Measurements from ENCODE around the gene MYO1A.

GRCh38 chr12:57027805-57028153, 22.1 kb downstream of the MYO1A start:
- TF ChIP-seq CTCF (IDR thresholded peaks at IDR 0.05) (no peak), EZH2 (IDR thresholded peaks at IDR 0.05; ENCODE audit: borderline replicate concordance, insufficient read depth, low read depth, low read length, poor library complexity, severe bottlenecking) (no peak)

Measured in B cell (primary cell).